ENCODE data around the gene NID2. TPM values are rescaled to one million over a fixed set of nuclear protein-coding genes. Genes with fewer than 3 reads are reported as not detected.
A peak's percentile ranks its signal among the peaks of the same experiment; 100 is the strongest.

Gene NID2
- total RNA-seq, 1 experiment from 2014 or later: 9.5 TPM

- intact Hi-C loops (cut with micrococcal nuclease; ENCODE audit: unreplicated experiment): loop anchor here (10.0 kb wide), 1 partner anchor 333 kb away; the partner anchor contains the start of gene FRMD6
- H3K9me3 Mint-ChIP-seq (ENCODE audit: unreplicated experiment): peaks cover 7% of the 10 kb centered on the region
- CTCF ChIA-PET: no interaction called here
- Histone ChIP-seq H3K4me3 (ENCODE audit: low read depth, low read length) (no peak overlapping the region), H3K9me3 (no peaks in the 10 kb centered on the region; the same call in 1 of the 2 replicates), H3K4me1 (peaks cover 14% of the 10 kb centered on the region; the same call in 1 of the 2 replicates), H3K27me3 (replicated peaks; ENCODE audit: control insufficient read depth, insufficient read depth, low read length) (no peaks in the 10 kb centered on the region), H3K36me3 (ENCODE audit: control insufficient read depth, insufficient read depth, low read length) (no peaks in the 10 kb centered on the region; the same call in 1 of the 2 replicates)
- DNase-seq: no peak
- POLR2A ChIA-PET: no interaction called here
- H3K27ac Mint-ChIP-seq (ENCODE audit: unreplicated experiment): peak overlapping the region; percentile 78
- BruUV-seq (replicated peaks): no TSS peak
- peaks cover 10% of the 10 kb centered on the region for H3K4me1 Mint-ChIP-seq (ENCODE audit: low read depth, unreplicated experiment)
- no peak for TF ChIP-seq CTCF (IDR thresholded peaks at IDR 0.05; ENCODE audit: insufficient read depth in 1 of 2, low read depth in 1 of 2, low read length in 1 of 2, severe bottlenecking in 1 of 2, unreplicated experiment in 1 of 2)
- H3K4me3 Mint-ChIP-seq (ENCODE audit: unreplicated experiment): peak overlapping the region; percentile 89
- H3K36me3 Mint-ChIP-seq (ENCODE audit: insufficient read depth, unreplicated experiment): peaks cover 17% of the 10 kb centered on the region
- H3K27me3 Mint-ChIP-seq (ENCODE audit: insufficient read depth, unreplicated experiment): no peaks in the 10 kb centered on the region
Observed at GRCh38 chr14:51988221-51988620, 80.6 kb downstream of the NID2 start.

- no peaks in the 10 kb centered on the region for H3K4me1 Mint-ChIP-seq (ENCODE audit: low read depth, unreplicated experiment)
- TF ChIP-seq CTCF (IDR thresholded peaks at IDR 0.05; ENCODE audit: insufficient read depth in 1 of 2, low read depth in 1 of 2, low read length in 1 of 2, severe bottlenecking in 1 of 2, unreplicated experiment in 1 of 2): no peak
- no peak overlapping the region for H3K27ac Mint-ChIP-seq (ENCODE audit: unreplicated experiment)
- no peaks in the 10 kb centered on the region; the same call in 1 of the 2 replicates for H3K9me3 ChIP-seq
- H3K4me3 Mint-ChIP-seq (ENCODE audit: unreplicated experiment): no peak overlapping the region
- ChIA-PET POLR2A (no interaction called here), CTCF (interaction anchor here (0.5 kb wide), 1 partner anchor 793 kb away, joined by 4 read pairs; no protein-coding TSS in a partner anchor)
- peaks cover 9% of the 10 kb centered on the region; the same call in 1 of the 2 replicates for H3K4me1 ChIP-seq
- H3K36me3 ChIP-seq (ENCODE audit: control insufficient read depth, insufficient read depth, low read length): no peaks in the 10 kb centered on the region
- intact Hi-C loops (cut with micrococcal nuclease; ENCODE audit: unreplicated experiment): loop anchor here (10.0 kb wide), 1 partner anchor 327 kb away; the partner anchor contains the start of gene FRMD6
- no peak overlapping the region for H3K4me3 ChIP-seq (ENCODE audit: low read depth, low read length)
- H3K27me3 Mint-ChIP-seq (ENCODE audit: insufficient read depth, unreplicated experiment): no peaks in the 10 kb centered on the region
- no peak for DNase-seq
- no peaks in the 10 kb centered on the region for H3K36me3 Mint-ChIP-seq (ENCODE audit: insufficient read depth, unreplicated experiment)
- H3K27me3 ChIP-seq (replicated peaks; ENCODE audit: control insufficient read depth, insufficient read depth, low read length): no peaks in the 10 kb centered on the region
- peaks cover 7% of the 10 kb centered on the region for H3K9me3 Mint-ChIP-seq (ENCODE audit: unreplicated experiment)
- no TSS peak for BruUV-seq (replicated peaks)
Observed at GRCh38 chr14:51981218-51981854, 87.5 kb downstream of the NID2 start.

GRCh38 chr14:51979088-51979709 is 89.7 kb downstream of the NID2 start:
- Histone ChIP-seq H3K4me3 (ENCODE audit: low read depth, low read length) (no peak overlapping the region), H3K4me1 (peaks cover 9% of the 10 kb centered on the region; the same call in 1 of the 2 replicates), H3K9me3 (no peaks in the 10 kb centered on the region; the same call in 1 of the 2 replicates), H3K27me3 (replicated peaks; ENCODE audit: control insufficient read depth, insufficient read depth, low read length) (no peaks in the 10 kb centered on the region), H3K36me3 (ENCODE audit: control insufficient read depth, insufficient read depth, low read length) (no peaks in the 10 kb centered on the region)
- POLR2A ChIA-PET: no interaction called here
- H3K36me3 Mint-ChIP-seq (ENCODE audit: insufficient read depth, unreplicated experiment): no peaks in the 10 kb centered on the region
- H3K27me3 Mint-ChIP-seq (ENCODE audit: insufficient read depth, unreplicated experiment): no peaks in the 10 kb centered on the region
- no peaks in the 10 kb centered on the region for H3K4me1 Mint-ChIP-seq (ENCODE audit: low read depth, unreplicated experiment)
- CTCF ChIA-PET: interaction anchor here (0.6 to 3.1 kb wide), 7 partner anchors 10 to 202 kb away, joined by 3 to 11 read pairs (median 3); partner anchors contain the start of genes GNG2 and RTRAF
- peak; percentile 73 to 86 for DNase-seq
- peaks cover 7% of the 10 kb centered on the region for H3K9me3 Mint-ChIP-seq (ENCODE audit: unreplicated experiment)
- no peak overlapping the region for H3K27ac Mint-ChIP-seq (ENCODE audit: unreplicated experiment)
- intact Hi-C loops (cut with micrococcal nuclease; ENCODE audit: unreplicated experiment): loop anchor here (1.0 to 5.0 kb wide), 4 partner anchors 112 to 696 kb away; no protein-coding TSS in a partner anchor
- no TSS peak for BruUV-seq (replicated peaks)
- no peak overlapping the region for H3K4me3 Mint-ChIP-seq (ENCODE audit: unreplicated experiment)
- peak; percentile 78 to 89 for TF ChIP-seq CTCF (IDR thresholded peaks at IDR 0.05; ENCODE audit: insufficient read depth in 1 of 2, low read depth in 1 of 2, low read length in 1 of 2, severe bottlenecking in 1 of 2, unreplicated experiment in 1 of 2)

Data from Caco-2 (cell line).